LNCAP (cell line): ENCODE data around the gene ZIM2.

Experiments used
- CTCF ChIP-seq: fragments of 450-650 bp; IDR thresholded peaks from 2 replicates; pipeline ENCODE4 v1.5.1; 2017; ENCODE audit warnings: mild to moderate bottlenecking

ZIM2 gene

GRCh38 chr19:56736571-56736970, 104.0 kb downstream of the ZIM2 start:
- TF ChIP-seq CTCF = no peak

GRCh38 chr19:56732976-56733375, 107.5 kb downstream of the ZIM2 start:
- no peak for TF ChIP-seq CTCF

- no peak for TF ChIP-seq CTCF
Observed at GRCh38 chr19:56727677-56728076, 112.8 kb downstream of the ZIM2 start.

GRCh38 chr19:56725829-56726424, 114.6 kb downstream of the ZIM2 start:
- TF ChIP-seq CTCF = peak; percentile 72
